ENCODE results near the gene GNG7.

GNG7 gene

DNA sequence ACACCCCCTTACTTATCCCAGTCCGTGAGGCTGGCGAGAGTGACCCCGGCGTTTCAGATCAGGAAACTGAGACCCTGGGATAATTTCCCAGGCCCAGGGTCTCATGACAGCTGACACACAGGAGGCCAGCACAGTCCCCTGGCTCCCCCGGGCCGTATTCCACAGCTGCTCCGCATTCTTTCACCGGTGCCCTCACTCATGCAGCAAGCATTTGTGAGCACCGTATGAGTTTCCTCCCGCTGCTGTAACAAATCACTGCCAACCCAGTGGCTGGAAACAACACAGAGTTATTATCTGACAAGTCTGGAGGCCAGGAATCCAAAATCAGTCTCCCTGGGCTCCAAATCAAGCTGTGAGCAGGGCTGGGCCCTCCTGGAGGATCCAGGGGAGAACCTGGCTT lies 205.3 kb downstream of the GNG7 start:
- no peak for ATAC-seq
- TF ChIP-seq ZFP3 (CRISPR knock-in tag; IDR thresholded peaks at IDR 0.05) (no peak), ZFP30 (CRISPR knock-in tag; IDR thresholded peaks at IDR 0.05) (no peak), TCF4 (CRISPR knock-in tag; IDR thresholded peaks at IDR 0.05; ENCODE audit: borderline replicate concordance) (no peak), ARNTL (CRISPR knock-in tag; IDR thresholded peaks at IDR 0.05; ENCODE audit: borderline replicate concordance, low read depth) (no peak), ZC3H10 (CRISPR knock-in tag; IDR thresholded peaks at IDR 0.05) (no peak), SNAI2 (CRISPR knock-in tag; IDR thresholded peaks at IDR 0.05) (no peak), GLIS3 (CRISPR knock-in tag; IDR thresholded peaks at IDR 0.05) (no peak), OSR1 (CRISPR knock-in tag; IDR thresholded peaks at IDR 0.05) (no peak), RARB (CRISPR knock-in tag; IDR thresholded peaks at IDR 0.05) (no peak), ISL1 (CRISPR knock-in tag; IDR thresholded peaks at IDR 0.05) (no peak), ZNF565 (CRISPR knock-in tag; conservative IDR thresholded peaks at IDR 0.05; ENCODE audit: low read depth) (no peak), CSDC2 (CRISPR knock-in tag; IDR thresholded peaks at IDR 0.05) (no peak), ZNF8 (CRISPR knock-in tag; IDR thresholded peaks at IDR 0.05) (no peak)
- TF ChIP-seq, protein P1, sequence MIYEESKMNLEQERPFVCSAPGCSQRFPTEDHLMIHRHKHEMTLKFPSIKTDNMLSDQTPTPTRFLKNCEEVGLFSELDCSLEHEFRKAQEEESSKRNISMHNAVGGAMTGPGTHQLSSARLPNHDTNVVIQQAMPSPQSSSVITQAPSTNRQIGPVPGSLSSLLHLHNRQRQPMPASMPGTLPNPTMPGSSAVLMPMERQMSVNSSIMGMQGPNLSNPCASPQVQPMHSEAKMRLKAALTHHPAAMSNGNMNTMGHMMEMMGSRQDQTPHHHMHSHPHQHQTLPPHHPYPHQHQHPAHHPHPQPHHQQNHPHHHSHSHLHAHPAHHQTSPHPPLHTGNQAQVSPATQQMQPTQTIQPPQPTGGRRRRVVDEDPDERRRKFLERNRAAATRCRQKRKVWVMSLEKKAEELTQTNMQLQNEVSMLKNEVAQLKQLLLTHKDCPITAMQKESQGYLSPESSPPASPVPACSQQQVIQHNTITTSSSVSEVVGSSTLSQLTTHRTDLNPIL (CRISPR knock-in tag; IDR thresholded peaks at IDR 0.05; ENCODE audit: low read depth): no peak
- TF ChIP-seq, protein P2, sequence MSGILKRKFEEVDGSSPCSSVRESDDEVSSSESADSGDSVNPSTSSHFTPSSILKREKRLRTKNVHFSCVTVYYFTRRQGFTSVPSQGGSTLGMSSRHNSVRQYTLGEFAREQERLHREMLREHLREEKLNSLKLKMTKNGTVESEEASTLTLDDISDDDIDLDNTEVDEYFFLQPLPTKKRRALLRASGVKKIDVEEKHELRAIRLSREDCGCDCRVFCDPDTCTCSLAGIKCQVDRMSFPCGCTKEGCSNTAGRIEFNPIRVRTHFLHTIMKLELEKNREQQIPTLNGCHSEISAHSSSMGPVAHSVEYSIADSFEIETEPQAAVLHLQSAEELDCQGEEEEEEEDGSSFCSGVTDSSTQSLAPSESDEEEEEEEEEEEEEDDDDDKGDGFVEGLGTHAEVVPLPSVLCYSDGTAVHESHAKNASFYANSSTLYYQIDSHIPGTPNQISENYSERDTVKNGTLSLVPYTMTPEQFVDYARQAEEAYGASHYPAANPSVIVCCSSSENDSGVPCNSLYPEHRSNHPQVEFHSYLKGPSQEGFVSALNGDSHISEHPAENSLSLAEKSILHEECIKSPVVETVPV (CRISPR knock-in tag; IDR thresholded peaks at IDR 0.05): no peak
- TF ChIP-seq, protein P3, sequence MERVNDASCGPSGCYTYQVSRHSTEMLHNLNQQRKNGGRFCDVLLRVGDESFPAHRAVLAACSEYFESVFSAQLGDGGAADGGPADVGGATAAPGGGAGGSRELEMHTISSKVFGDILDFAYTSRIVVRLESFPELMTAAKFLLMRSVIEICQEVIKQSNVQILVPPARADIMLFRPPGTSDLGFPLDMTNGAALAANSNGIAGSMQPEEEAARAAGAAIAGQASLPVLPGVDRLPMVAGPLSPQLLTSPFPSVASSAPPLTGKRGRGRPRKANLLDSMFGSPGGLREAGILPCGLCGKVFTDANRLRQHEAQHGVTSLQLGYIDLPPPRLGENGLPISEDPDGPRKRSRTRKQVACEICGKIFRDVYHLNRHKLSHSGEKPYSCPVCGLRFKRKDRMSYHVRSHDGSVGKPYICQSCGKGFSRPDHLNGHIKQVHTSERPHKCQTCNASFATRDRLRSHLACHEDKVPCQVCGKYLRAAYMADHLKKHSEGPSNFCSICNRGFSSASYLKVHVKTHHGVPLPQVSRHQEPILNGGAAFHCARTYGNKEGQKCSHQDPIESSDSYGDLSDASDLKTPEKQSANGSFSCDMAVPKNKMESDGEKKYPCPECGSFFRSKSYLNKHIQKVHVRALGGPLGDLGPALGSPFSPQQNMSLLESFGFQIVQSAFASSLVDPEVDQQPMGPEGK (CRISPR knock-in tag; IDR thresholded peaks at IDR 0.05; ENCODE audit: borderline replicate concordance): no peak

DNA sequence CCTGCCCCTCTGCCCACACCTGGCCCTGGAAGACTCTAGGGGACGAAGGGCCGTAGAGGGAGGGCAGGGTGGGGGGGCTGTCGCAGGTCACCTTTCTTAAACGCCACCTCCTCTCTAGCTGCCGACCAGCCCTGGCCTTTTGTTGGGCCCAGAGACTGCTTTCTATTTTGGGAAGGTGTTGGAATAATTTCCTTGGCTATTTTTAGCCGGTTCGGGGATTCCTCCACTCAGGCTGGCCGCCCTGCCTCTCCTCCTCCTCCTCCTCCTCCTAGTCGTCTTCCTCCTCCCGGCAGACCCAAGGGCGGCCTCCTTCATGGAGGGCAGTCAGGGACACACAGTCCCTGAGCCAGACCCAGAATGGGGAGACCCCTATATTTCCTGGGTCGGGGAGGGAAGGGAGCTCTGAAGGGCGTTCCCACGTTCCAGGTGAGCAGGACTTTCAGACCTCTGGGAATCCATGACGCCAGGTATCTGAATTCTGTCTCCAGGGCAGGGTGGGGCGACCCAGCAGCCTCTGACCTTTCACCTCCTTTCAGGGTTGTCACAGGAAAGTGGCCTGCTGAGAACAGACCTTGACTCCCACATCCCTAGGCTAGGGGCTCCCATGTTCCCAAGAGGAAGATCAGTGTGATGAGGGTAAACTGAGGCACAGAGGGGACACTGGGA lies 206.7 kb downstream of the GNG7 start:
- TF ChIP-seq RARB (CRISPR knock-in tag; IDR thresholded peaks at IDR 0.05) (no peak), ISL1 (CRISPR knock-in tag; IDR thresholded peaks at IDR 0.05) (no peak), PPARA (CRISPR knock-in tag; IDR thresholded peaks at IDR 0.05; ENCODE audit: borderline replicate concordance) (no peak), GLIS3 (CRISPR knock-in tag; IDR thresholded peaks at IDR 0.05) (no peak), ESRRG (CRISPR knock-in tag; IDR thresholded peaks at IDR 0.05) (no peak), ZC3H10 (CRISPR knock-in tag; IDR thresholded peaks at IDR 0.05) (no peak)
- no peak for ATAC-seq

DNA sequence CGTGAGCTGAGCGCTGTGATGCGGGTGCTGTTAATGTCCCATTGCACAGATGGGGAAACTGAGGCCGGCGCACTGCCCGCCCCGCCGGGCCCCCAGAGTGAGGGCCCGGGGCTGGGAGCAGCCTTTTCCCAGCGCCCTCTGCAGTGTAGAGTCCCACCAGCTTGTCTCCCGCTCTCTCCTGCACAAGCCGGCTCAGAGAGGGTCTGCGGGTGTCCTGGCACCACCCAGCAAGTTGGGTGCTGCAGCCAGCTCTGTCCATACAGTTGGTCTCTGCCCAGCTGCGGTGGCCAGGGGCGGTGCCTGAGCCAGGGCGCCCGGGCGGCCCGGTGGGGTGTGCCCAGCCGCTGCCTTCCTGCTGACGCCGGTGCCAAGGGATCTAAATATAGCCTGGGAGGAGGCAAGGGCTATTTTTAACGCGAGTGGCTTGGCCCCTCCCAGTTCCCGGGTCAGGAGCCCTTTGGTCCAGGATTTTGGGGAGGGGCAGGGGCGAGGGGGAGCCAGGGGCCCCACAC lies 207.3 kb downstream of the GNG7 start:
- TF ChIP-seq OSR1 (CRISPR knock-in tag; IDR thresholded peaks at IDR 0.05) (0 out of 2 replicates have a peak, but pooled peaks have one; percentile 26), ARNTL (CRISPR knock-in tag; IDR thresholded peaks at IDR 0.05; ENCODE audit: borderline replicate concordance, low read depth) (no peak)
- ATAC-seq: peak; percentile 67

DNA sequence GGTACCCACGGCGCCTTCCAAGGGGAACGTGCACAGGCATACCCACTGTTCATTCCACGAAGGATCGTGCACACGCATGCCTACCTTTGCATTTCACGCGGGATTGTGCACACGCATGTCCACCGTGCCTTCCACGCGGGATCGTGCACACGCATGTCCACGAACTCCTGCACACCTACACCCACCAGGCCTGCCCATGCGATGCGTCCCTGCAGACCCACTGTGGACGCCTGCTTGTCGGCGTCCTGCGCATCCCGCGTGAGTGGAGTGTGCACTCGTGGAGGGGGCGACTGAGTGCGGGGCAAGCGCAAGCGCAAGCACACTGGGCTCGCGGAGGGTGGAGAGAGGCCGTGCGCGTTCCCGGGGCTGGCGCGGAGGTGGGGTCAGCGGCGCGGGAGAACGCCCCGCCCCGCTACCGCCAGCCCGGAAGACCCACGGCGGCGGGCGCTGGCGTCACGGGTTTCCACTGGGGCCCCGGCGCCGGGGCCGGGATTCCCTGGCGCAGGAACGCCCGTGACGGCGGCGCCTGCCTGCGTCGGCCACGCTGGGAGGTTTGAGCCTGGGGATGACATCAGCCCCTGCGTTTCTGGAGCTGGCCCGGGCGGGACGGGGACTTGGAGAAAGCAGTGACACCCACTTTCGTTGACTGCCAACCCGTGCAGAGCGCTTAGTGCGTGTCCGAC lies 207.9 kb downstream of the GNG7 start:
- peak; percentile 78 for ATAC-seq
- TF ChIP-seq, protein P2 (CRISPR knock-in tag; IDR thresholded peaks at IDR 0.05): no peak
- TF ChIP-seq ZNF565 (CRISPR knock-in tag; conservative IDR thresholded peaks at IDR 0.05; ENCODE audit: low read depth) (no peak), ZC3H10 (CRISPR knock-in tag; IDR thresholded peaks at IDR 0.05) (no peak), ZNF8 (CRISPR knock-in tag; IDR thresholded peaks at IDR 0.05) (no peak), ZFP3 (CRISPR knock-in tag; IDR thresholded peaks at IDR 0.05) (peak; percentile 26; the same call in 1 of the 2 replicates), ZNF70 (CRISPR knock-in tag; IDR thresholded peaks at IDR 0.05) (no peak), SNAI2 (CRISPR knock-in tag; IDR thresholded peaks at IDR 0.05) (no peak), ISL1 (CRISPR knock-in tag; IDR thresholded peaks at IDR 0.05) (no peak), CSDC2 (CRISPR knock-in tag; IDR thresholded peaks at IDR 0.05) (no peak), BACH2 (CRISPR knock-in tag; IDR thresholded peaks at IDR 0.05; ENCODE audit: borderline replicate concordance) (no peak)
- TF ChIP-seq, protein P4, sequence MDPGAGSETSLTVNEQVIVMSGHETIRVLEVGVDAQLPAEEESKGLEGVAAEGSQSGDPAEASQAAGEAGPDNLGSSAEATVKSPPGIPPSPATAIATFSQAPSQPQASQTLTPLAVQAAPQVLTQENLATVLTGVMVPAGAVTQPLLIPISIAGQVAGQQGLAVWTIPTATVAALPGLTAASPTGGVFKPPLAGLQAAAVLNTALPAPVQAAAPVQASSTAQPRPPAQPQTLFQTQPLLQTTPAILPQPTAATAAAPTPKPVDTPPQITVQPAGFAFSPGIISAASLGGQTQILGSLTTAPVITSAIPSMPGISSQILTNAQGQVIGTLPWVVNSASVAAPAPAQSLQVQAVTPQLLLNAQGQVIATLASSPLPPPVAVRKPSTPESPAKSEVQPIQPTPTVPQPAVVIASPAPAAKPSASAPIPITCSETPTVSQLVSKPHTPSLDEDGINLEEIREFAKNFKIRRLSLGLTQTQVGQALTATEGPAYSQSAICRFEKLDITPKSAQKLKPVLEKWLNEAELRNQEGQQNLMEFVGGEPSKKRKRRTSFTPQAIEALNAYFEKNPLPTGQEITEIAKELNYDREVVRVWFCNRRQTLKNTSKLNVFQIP (CRISPR knock-in tag; IDR thresholded peaks at IDR 0.05; ENCODE audit: borderline replicate concordance, low read depth): peak; percentile 82; the same call in 1 of the 2 replicates
- TF ChIP-seq, protein P5, sequence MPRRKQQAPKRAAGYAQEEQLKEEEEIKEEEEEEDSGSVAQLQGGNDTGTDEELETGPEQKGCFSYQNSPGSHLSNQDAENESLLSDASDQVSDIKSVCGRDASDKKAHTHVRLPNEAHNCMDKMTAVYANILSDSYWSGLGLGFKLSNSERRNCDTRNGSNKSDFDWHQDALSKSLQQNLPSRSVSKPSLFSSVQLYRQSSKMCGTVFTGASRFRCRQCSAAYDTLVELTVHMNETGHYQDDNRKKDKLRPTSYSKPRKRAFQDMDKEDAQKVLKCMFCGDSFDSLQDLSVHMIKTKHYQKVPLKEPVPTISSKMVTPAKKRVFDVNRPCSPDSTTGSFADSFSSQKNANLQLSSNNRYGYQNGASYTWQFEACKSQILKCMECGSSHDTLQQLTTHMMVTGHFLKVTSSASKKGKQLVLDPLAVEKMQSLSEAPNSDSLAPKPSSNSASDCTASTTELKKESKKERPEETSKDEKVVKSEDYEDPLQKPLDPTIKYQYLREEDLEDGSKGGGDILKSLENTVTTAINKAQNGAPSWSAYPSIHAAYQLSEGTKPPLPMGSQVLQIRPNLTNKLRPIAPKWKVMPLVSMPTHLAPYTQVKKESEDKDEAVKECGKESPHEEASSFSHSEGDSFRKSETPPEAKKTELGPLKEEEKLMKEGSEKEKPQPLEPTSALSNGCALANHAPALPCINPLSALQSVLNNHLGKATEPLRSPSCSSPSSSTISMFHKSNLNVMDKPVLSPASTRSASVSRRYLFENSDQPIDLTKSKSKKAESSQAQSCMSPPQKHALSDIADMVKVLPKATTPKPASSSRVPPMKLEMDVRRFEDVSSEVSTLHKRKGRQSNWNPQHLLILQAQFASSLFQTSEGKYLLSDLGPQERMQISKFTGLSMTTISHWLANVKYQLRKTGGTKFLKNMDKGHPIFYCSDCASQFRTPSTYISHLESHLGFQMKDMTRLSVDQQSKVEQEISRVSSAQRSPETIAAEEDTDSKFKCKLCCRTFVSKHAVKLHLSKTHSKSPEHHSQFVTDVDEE (CRISPR knock-in tag; IDR thresholded peaks at IDR 0.05): peak; percentile 36; the same call in 1 of the 2 replicates
